GM10266 (cell line): ENCODE measurements around the gene NPBWR2.
"Not testable (repeated sequence)": the region's sequence is repeated elsewhere in the genome, so short reads cannot be mapped to it uniquely, and the experiment has no call there.

Experiments used
- DNase-seq: peaks from one replicate; pipeline ENCODE4 v3.0.0; 2012; ENCODE audit errors: extremely low spot score
- TF ChIP-seq, protein P1 (sequence below): IDR thresholded peaks from 2 replicates; pipeline ENCODE4 v1.5.1; 2012; ENCODE audit warnings: mild to moderate bottlenecking, low read depth; ENCODE audit not compliant: control insufficient read depth, insufficient read depth; ENCODE audit errors: missing control alignments

The NPBWR2 gene

DNA sequence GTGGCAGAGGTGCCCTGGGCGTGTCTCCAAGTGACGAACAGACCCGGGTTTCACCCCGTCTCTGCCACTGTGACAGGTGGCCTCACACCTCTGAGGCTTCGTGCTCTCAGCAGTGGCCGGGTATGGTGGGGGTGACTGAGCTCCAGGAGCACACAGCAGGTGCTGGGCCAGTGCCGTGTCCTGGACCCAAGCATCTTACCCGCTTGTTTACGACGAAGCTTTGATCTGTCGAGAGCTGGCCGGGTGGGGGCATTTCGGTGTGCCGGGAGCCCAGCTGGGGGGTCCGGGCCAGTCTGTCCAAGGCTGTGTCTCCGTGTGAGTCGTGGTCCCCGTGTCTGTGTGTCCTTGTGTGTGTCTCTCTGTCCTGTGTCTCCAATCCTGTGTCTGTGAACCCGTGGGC, 16.0 kb downstream of the NPBWR2 start:
- TF ChIP-seq, protein P1, sequence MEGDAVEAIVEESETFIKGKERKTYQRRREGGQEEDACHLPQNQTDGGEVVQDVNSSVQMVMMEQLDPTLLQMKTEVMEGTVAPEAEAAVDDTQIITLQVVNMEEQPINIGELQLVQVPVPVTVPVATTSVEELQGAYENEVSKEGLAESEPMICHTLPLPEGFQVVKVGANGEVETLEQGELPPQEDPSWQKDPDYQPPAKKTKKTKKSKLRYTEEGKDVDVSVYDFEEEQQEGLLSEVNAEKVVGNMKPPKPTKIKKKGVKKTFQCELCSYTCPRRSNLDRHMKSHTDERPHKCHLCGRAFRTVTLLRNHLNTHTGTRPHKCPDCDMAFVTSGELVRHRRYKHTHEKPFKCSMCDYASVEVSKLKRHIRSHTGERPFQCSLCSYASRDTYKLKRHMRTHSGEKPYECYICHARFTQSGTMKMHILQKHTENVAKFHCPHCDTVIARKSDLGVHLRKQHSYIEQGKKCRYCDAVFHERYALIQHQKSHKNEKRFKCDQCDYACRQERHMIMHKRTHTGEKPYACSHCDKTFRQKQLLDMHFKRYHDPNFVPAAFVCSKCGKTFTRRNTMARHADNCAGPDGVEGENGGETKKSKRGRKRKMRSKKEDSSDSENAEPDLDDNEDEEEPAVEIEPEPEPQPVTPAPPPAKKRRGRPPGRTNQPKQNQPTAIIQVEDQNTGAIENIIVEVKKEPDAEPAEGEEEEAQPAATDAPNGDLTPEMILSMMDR: no peak
- DNase-seq: no peak

DNA sequence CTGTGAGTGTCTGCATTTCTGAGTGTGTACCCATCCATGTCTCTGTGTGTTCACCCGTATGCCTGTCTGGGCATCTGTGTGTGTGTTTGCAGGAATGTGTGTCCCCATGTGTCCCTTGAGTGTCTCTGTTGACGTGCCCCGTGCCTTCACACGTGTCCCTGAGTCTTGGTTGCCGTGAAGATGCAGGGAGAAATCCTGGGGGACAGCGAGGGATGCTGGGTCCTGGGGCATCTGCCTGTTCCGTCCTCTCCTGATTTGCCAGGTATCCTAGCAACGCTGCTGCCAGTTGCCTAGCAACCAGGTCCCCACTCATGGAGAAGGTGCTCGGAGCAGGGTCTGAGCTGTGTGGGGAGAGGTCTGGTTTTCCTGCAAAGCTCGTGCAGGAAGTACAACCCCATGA, 17.2 kb downstream of the NPBWR2 start:
- TF ChIP-seq, protein P1: no peak
- DNase-seq: no peak

DNA sequence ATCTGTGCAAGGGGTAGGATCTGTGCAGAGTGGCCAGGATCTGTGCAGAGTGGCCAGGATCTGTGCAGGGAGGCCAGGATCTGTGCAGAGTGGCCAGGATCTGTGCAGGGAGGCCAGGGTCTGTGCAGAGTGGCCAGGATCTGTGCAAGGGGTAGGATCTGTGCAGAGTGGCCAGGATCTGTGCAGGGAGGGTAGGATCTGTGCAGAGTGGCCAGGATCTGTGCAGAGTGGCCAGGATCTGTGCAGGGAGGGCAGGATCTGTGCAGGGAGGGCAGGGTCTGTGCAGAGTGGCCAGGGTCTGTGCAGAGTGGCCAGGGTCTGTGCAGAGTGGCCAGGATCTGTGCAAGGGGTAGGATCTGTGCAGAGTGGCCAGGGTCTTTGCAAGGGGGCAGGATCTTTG, 18.8 kb downstream of the NPBWR2 start:
- not testable (repeated sequence) for DNase-seq

DNA sequence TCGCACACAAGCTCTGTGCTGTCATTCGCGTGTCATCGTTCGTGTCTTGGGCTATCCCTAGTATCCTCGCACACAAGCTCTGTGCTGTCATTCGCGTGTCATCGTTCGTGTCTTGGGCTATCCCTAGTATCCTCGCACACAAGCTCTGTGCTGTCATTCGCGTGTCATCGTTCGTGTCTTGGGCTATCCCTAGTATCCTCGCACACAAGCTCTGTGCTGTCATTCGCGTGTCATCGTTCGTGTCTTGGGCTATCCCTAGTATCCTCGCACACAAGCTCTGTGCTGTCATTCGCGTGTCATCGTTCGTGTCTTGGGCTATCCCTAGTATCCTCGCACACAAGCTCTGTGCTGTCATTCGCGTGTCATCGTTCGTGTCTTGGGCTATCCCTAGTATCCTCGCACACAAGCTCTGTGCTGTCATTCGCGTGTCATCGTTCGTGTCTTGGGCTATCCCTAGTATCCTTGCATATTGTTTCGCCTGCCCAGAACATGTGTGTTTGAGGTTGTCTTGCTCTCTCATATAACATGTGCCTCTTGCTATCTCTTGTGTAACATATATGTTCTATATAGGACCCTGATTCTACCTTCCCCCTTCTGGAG, 20.0 kb downstream of the NPBWR2 start:
- DNase-seq: not testable (repeated sequence)

DNA sequence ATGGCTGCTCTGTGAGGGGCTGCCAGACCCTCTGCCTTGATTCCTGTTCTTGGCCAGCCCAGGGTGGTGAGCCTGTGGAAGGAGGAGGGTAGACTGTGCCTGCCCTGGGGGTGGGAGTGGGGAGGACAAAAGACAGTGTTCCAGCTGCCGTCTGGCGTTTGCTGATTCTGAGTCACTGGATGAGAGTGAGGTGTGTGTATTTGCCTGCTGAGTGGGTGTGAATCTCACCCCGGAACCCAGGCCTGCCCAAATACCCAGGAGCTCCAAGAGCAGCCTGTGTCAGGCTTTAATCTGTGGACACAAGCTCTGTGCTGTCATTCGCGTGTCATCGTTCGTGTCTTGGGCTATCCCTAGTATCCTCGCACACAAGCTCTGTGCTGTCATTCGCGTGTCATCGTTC, 20.6 kb downstream of the NPBWR2 start:
- DNase-seq: no peak
- TF ChIP-seq, protein P1: no peak

GRCh38 chr20:64084685-64085152, 22.6 kb downstream of the NPBWR2 start:
- no peak for DNase-seq

DNA sequence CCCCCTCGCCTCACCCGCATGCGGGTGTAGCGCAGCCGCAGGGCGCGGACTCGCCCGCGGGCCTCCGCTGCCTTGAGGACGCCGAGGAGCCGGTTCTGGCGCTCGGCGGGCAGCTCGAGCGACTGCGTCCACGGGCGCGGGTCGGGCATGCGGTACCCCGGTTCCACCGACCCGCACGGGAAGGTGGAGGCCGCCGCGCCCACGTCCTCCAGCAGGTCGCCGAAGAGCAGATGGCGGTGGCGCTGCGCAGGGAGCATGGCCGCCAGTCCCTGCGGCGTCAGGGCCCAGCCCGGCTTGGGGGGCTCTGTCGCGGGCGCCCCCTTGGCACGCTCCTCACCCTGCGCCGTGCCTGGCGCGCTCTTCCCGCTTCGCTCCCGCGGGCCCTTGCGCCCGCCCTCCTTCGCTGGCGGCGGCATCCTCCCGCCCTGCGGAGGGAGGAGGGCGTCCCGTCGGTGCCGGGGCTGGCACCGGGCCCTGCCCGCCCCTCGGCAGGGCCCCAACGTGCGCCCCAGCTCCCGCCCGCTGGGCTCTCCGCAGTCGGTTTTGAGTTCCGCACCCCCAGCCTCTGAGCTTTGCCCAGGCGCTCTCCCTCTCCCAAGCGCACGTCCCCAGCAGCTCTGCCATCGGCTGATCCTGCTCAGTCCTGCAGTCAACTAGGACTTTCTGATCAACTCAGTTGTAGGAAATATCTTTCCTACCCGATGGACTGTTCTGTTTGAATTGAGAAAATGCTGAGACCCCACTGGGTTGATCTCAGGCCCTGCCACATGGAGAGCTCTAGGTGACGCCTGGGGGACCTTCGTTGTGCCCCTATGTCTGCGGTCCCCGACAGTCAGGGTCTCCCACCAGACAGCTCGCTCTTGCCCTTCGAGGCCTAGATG, 23.3 kb downstream of the NPBWR2 start, which contains the start of gene LKAAEAR1:
Gene LKAAEAR1, minus strand, starts transcription at position 595 of the 881 bp plus-strand sequence. Its CDS starts 179 bp downstream, at position 416.
- TF ChIP-seq, protein P1: no peak
- DNase-seq: no peak

More at GRCh38 chr20:64084685-64085152, 22.6 kb downstream of the NPBWR2 start:
- TF ChIP-seq, protein P1: no peak

- TF ChIP-seq, protein P1: peak; percentile 88
- peak; percentile 86 for DNase-seq
These were observed 24.0 kb downstream of the NPBWR2 start for GRCh38 chr20:64083378-64083803.
